ENCODE data around the gene TEPSIN.

TEPSIN gene

GRCh38 chr17:81258292-81258691 lies 19.4 kb upstream of the TEPSIN start:
- H3K36me3 ChIP-seq (ENCODE audit: insufficient read depth), result no peaks in the 10 kb centered on the region
- H3K79me2 ChIP-seq (ENCODE audit: insufficient read depth, low read depth), result no peaks in the 10 kb centered on the region

GRCh38 chr17:81257533-81257932 lies 18.7 kb upstream of the TEPSIN start:
- Histone ChIP-seq H3K4me1 (ENCODE audit: low read depth, poor library complexity, severe bottlenecking) (no peaks in the 10 kb centered on the region), H3K4me3 (IDR thresholded peaks at IDR 0.05; ENCODE audit: insufficient read depth, low read depth, low read length) (no peak overlapping the region), H3K36me3 (ENCODE audit: insufficient read depth) (no peaks in the 10 kb centered on the region), H2AFZ (ENCODE audit: low read depth) (no peak overlapping the region), H3K27ac (no peak overlapping the region), H4K20me1 (ENCODE audit: insufficient read depth) (no peaks in the 10 kb centered on the region), H3K79me2 (ENCODE audit: insufficient read depth, low read depth) (no peaks in the 10 kb centered on the region), H3K4me2 (no peak overlapping the region), H3K27me3 (ENCODE audit: insufficient read depth, low read depth) (no peaks in the 10 kb centered on the region), H3K9ac (no peak overlapping the region)
- no peak for TF ChIP-seq CTCF (conservative IDR thresholded peaks at IDR 0.05; ENCODE audit: low read depth, low read length)

More at GRCh38 chr17:81258292-81258691, 19.4 kb upstream of the TEPSIN start:
- no peak overlapping the region for H3K4me3 ChIP-seq (IDR thresholded peaks at IDR 0.05; ENCODE audit: insufficient read depth, low read depth, low read length)
- no peak overlapping the region for H3K9ac ChIP-seq
- no peak overlapping the region for H3K27ac ChIP-seq
- H3K4me1 ChIP-seq (ENCODE audit: low read depth, poor library complexity, severe bottlenecking), result no peaks in the 10 kb centered on the region
- H3K4me2 ChIP-seq, result no peak overlapping the region
- H2AFZ ChIP-seq (ENCODE audit: low read depth), result no peak overlapping the region
- no peaks in the 10 kb centered on the region for H4K20me1 ChIP-seq (ENCODE audit: insufficient read depth)
- no peak for TF ChIP-seq CTCF (conservative IDR thresholded peaks at IDR 0.05; ENCODE audit: low read depth, low read length)
- H3K27me3 ChIP-seq (ENCODE audit: insufficient read depth, low read depth), result no peaks in the 10 kb centered on the region

GRCh38 chr17:81256616-81257015 lies 17.8 kb upstream of the TEPSIN start:
- H3K36me3 ChIP-seq (ENCODE audit: insufficient read depth), result no peaks in the 10 kb centered on the region
- H3K4me3 ChIP-seq (IDR thresholded peaks at IDR 0.05; ENCODE audit: insufficient read depth, low read depth, low read length), result no peak overlapping the region
- no peak overlapping the region for H3K27ac ChIP-seq
- TF ChIP-seq CTCF (conservative IDR thresholded peaks at IDR 0.05; ENCODE audit: low read depth, low read length), result no peak
- H3K9ac ChIP-seq, result no peak overlapping the region
- no peaks in the 10 kb centered on the region for H3K27me3 ChIP-seq (ENCODE audit: insufficient read depth, low read depth)
- no peaks in the 10 kb centered on the region for H4K20me1 ChIP-seq (ENCODE audit: insufficient read depth)
- no peak overlapping the region for H3K4me2 ChIP-seq
- H3K79me2 ChIP-seq (ENCODE audit: insufficient read depth, low read depth), result no peaks in the 10 kb centered on the region
- H2AFZ ChIP-seq (ENCODE audit: low read depth), result no peak overlapping the region
- H3K4me1 ChIP-seq (ENCODE audit: low read depth, poor library complexity, severe bottlenecking), result no peaks in the 10 kb centered on the region

- Histone ChIP-seq H4K20me1 (ENCODE audit: insufficient read depth) (no peaks in the 10 kb centered on the region), H3K36me3 (ENCODE audit: insufficient read depth) (no peaks in the 10 kb centered on the region), H2AFZ (ENCODE audit: low read depth) (no peak overlapping the region), H3K4me2 (no peak overlapping the region), H3K4me1 (ENCODE audit: low read depth, poor library complexity, severe bottlenecking) (no peaks in the 10 kb centered on the region), H3K79me2 (ENCODE audit: insufficient read depth, low read depth) (no peaks in the 10 kb centered on the region), H3K4me3 (IDR thresholded peaks at IDR 0.05; ENCODE audit: insufficient read depth, low read depth, low read length) (no peak overlapping the region), H3K27ac (no peak overlapping the region), H3K27me3 (ENCODE audit: insufficient read depth, low read depth) (no peaks in the 10 kb centered on the region), H3K9ac (no peak overlapping the region)
- no peak for TF ChIP-seq CTCF (conservative IDR thresholded peaks at IDR 0.05; ENCODE audit: low read depth, low read length)
Measured at GRCh38 chr17:81254955-81255717, 16.3 kb upstream of the TEPSIN start.
